HepG2 (cell line): ENCODE measurements around the gene PRDM9.

Source experiments
- CTCF ChIP-seq: sonication (generic); formaldehyde crosslinking; IDR thresholded peaks from 2 replicates; pipeline ENCODE4 v1.5.0; 2020; ENCODE audit warnings: mild to moderate bottlenecking, missing genetic modification reagents, moderate library complexity
- DBP ChIP-seq: sonication (generic); formaldehyde crosslinking; IDR thresholded peaks from 2 replicates; pipeline ENCODE4 v1.4.0; 2020; ENCODE audit warnings: missing genetic modification reagents; ENCODE audit errors: not compliant biosample characterization
- DPF2 ChIP-seq: sonication (generic); formaldehyde crosslinking; IDR thresholded peaks from 2 replicates; pipeline ENCODE4 v1.4.0; 2020; ENCODE audit warnings: mild to moderate bottlenecking, low read depth, missing genetic modification reagents, borderline replicate concordance
- PATZ1 ChIP-seq: sonication (generic); formaldehyde crosslinking; IDR thresholded peaks from 2 replicates; pipeline ENCODE4 v1.4.0; 2020; ENCODE audit warnings: missing genetic modification reagents
- RAD21 ChIP-seq: fragments of 450-650 bp; formaldehyde crosslinking; IDR thresholded peaks from 2 replicates; pipeline ENCODE4 v1.5.0; 2020; ENCODE audit warnings: mild to moderate bottlenecking
- RAD51 ChIP-seq: fragments of 450-650 bp; IDR thresholded peaks from 2 replicates; pipeline ENCODE4 v1.6.1; 2016; ENCODE audit warnings: borderline replicate concordance
- REST ChIP-seq, 2 experiments: IDR thresholded peaks; 2 replicates each; pipeline ENCODE4 v1.6.1; 2011 to 2012; ENCODE audit warnings: low read length in 2 of 2, borderline replicate concordance in 1 of 2, low read depth in 1 of 2, mild to moderate bottlenecking in 1 of 2, moderate library complexity in 1 of 2
- SRSF9 ChIP-seq: fragments of 200-400 bp; formaldehyde crosslinking; IDR thresholded peaks from 2 replicates; pipeline ENCODE4 v1.6.1; 2018; ENCODE audit warnings: borderline replicate concordance, mild to moderate bottlenecking, low read depth, low read length; ENCODE audit not compliant: insufficient read depth, poor library complexity, severe bottlenecking
- ZBTB40 ChIP-seq, 2 experiments: fragments of 450-650 bp in 1 of 2; sonication (generic) in 1 of 2; formaldehyde crosslinking in 1 of 2; IDR thresholded peaks; 2 replicates each; pipeline versions ENCODE4 v1.6.1 to v1.8.0; 2016 to 2022; ENCODE audit warnings: antibody characterized with exemption in 1 of 2, mild to moderate bottlenecking in 1 of 2, missing genetic modification reagents in 1 of 2
- ZNF121 ChIP-seq: sonication (generic); formaldehyde crosslinking; IDR thresholded peaks from 2 replicates; pipeline ENCODE4 v1.5.0; 2020; ENCODE audit warnings: mild to moderate bottlenecking, missing genetic modification reagents
- ZNF275 ChIP-seq: sonication (generic); formaldehyde crosslinking; IDR thresholded peaks from 2 replicates; pipeline ENCODE4 v1.8.0; 2022; ENCODE audit warnings: missing genetic modification reagents, mild to moderate bottlenecking, inconsistent platforms, borderline replicate concordance
- ZNF691 ChIP-seq: sonication (generic); formaldehyde crosslinking; IDR thresholded peaks from 2 replicates; pipeline ENCODE4 v1.4.0; 2020; ENCODE audit warnings: missing genetic modification reagents, low read depth, mild to moderate bottlenecking, borderline replicate concordance
- ZNF83 ChIP-seq: sonication (generic); formaldehyde crosslinking; IDR thresholded peaks from 2 replicates; pipeline ENCODE4 v1.4.0; 2020; ENCODE audit warnings: missing genetic modification reagents, mild to moderate bottlenecking, borderline replicate concordance

GRCh38 chr5:23483090-23483489 is 24.3 kb upstream of the PRDM9 start:
- TF ChIP-seq ZNF275 (CRISPR knock-in tag) (no peak), RAD21 (CRISPR knock-in tag) (no peak), ZNF691 (no peak), DBP (no peak), ZNF83 (no peak), REST (IDR thresholded peaks at IDR 0.05; ENCODE audit: borderline replicate concordance in 1 of 2, low read depth in 1 of 2, low read length in 2 of 2) (no peak), PATZ1 (CRISPR knock-in tag) (no peak), SRSF9 (no peak), ZNF121 (CRISPR knock-in tag) (no peak), CTCF (CRISPR knock-in tag) (no peak), RAD51 (no peak), ZBTB40 (IDR thresholded peaks at IDR 0.05) (no peak), ZBTB40 (CRISPR knock-in tag; IDR thresholded peaks at IDR 0.05) (no peak), DPF2 (CRISPR knock-in tag) (no peak)
